ENCODE results near the gene TRIM65.

GRCh38 chr17:75909051-75909811, 12.5 kb upstream of the TRIM65 start:
- TF ChIP-seq POLR2A (IDR thresholded peaks at IDR 0.05) (no peak), CTCF (IDR thresholded peaks at IDR 0.05) (no peak)
